Activated naive CD4-positive, alpha-beta T cell treated with anti-CD3 and anti-CD28 coated beads, Interleukin-2, amount 10 ng/mL, durations not matched to agents 5 hours and 36 hours (primary cell): ENCODE data around the gene UIMC1. TPM values are rescaled to one million over a fixed set of nuclear protein-coding genes. Genes with fewer than 3 reads are reported as not detected.

Experiments used
- total RNA-seq, 2 experiments: library from RNA; stranded (reverse); gene quantifications; one replicate each; pipeline ENCODE4 v1.2.3, GENCODE V29; 2021

The UIMC1 gene
- 10 to 100 TPM; 54.3 to 56.0 TPM for total RNA-seq

GRCh38 chr5:177006265-177006972, at the start of gene UIMC1:
UIMC1 (minus strand) TSS chr5:177006779; CDS start chr5:176982615, 24,164 bp downstream.

GRCh38 chr5:177022386-177023302, 16.1 kb upstream of the UIMC1 start, which contains the start of gene ZNF346:
ZNF346 (plus strand) TSS chr5:177022696; CDS start chr5:177022739, 43 bp downstream.

GRCh38 chr5:176899296-176899891, 107.2 kb downstream of the UIMC1 start, which contains the start of gene HK3:
HK3 (minus strand) TSS chr5:176899346; CDS start chr5:176896159, 3,187 bp downstream.

Other genes starting within 250 kb of the UIMC1 start
- not detected for gene UNC5A, start 196.2 kb downstream of the UIMC1 start, total RNA-seq
- gene HK3, start 107.4 kb downstream of the UIMC1 start, total RNA-seq = under 1 TPM in 1 of 2 experiments, not detected in 1; 0.18 TPM
- gene ZNF346, start 15.9 kb upstream of the UIMC1 start, total RNA-seq = 10 to 100 TPM; 20.9 to 23.8 TPM
- under 1 TPM; 0.26 to 0.96 TPM for gene FGFR4, start 80.1 kb upstream of the UIMC1 start, total RNA-seq
- gene NSD1, start 127.0 kb upstream of the UIMC1 start, total RNA-seq = 10 to 100 TPM; 85.7 to 91.1 TPM